WTC11 (cell line): ENCODE results near the gene MAMDC2. TPM values are rescaled to one million over a fixed set of nuclear protein-coding genes. Genes with fewer than 3 reads are reported as not detected.

ENCODE experiments used
- ATAC-seq: fragments of 200-7000 bp; cut with Tn5 transposase; 2 replicates; pipeline ENCODE4 v1.10.0; 2021; ENCODE audit warnings: mild to moderate bottlenecking, moderate library complexity
- CTCF ChIA-PET: fragments of 300-600 bp; sonication (Branson Sonifier 250); formaldehyde crosslinking; loops from one replicate; lab custom pipeline; 2021; ENCODE audit warnings: antibody characterized with exemption; lab: Charles Lee
- POLR2A ChIA-PET: fragments of 350-600 bp; sonication (Branson Sonifier 250); formaldehyde crosslinking; loops from one replicate; lab custom pipeline; 2021; ENCODE audit warnings: antibody characterized with exemption; lab: Charles Lee
- DNase-seq: peaks from one replicate; pipeline ENCODE4 v3.0.0; 2021; ENCODE audit warnings: low spot score
- H3K27ac Mint-ChIP-seq: 2 replicates; pipeline ENCODE4 v1.8.0; 2021; ENCODE audit warnings: mixed read lengths
- H3K27me3 Mint-ChIP-seq: 2 replicates; pipeline ENCODE4 v1.8.0; 2021; ENCODE audit warnings: low read depth, mild to moderate bottlenecking, moderate library complexity, mixed read lengths
- H3K36me3 Mint-ChIP-seq: 2 replicates; pipeline ENCODE4 v1.8.0; 2021; ENCODE audit warnings: mixed read lengths
- H3K4me1 Mint-ChIP-seq: 2 replicates; pipeline ENCODE4 v1.8.0; 2022; ENCODE audit warnings: mixed read lengths
- H3K4me3 Mint-ChIP-seq: 2 replicates; pipeline ENCODE4 v1.8.0; 2021; ENCODE audit warnings: mild to moderate bottlenecking, moderate library complexity, mixed read lengths
- H3K9me3 Mint-ChIP-seq: 2 replicates; pipeline ENCODE4 v1.8.0; 2021; ENCODE audit warnings: mixed read lengths
- AFF4 ChIP-seq: sonication (generic); formaldehyde crosslinking; IDR thresholded peaks from 2 replicates; pipeline ENCODE4 v1.8.1; 2023; ENCODE audit warnings: mild to moderate bottlenecking, missing genetic modification reagents, borderline replicate concordance
- ATF2 ChIP-seq: sonication (generic); formaldehyde crosslinking; IDR thresholded peaks from 2 replicates; pipeline ENCODE4 v1.8.1; 2022; ENCODE audit warnings: low read depth, missing genetic modification reagents, borderline replicate concordance
- ATF3 ChIP-seq: sonication (generic); formaldehyde crosslinking; conservative IDR thresholded peaks from 2 replicates; pipeline ENCODE4 v1.8.1; 2022; ENCODE audit warnings: mild to moderate bottlenecking, missing genetic modification reagents
- CREB1 ChIP-seq: sonication (generic); formaldehyde crosslinking; IDR thresholded peaks from 2 replicates; pipeline ENCODE4 v1.8.0; 2023; ENCODE audit warnings: mild to moderate bottlenecking, missing genetic modification reagents
- ESRRA ChIP-seq: sonication (generic); formaldehyde crosslinking; IDR thresholded peaks from 2 replicates; pipeline ENCODE4 v1.8.1; 2022; ENCODE audit warnings: mild to moderate bottlenecking, missing genetic modification reagents, borderline replicate concordance
- FOXP1 ChIP-seq: sonication (generic); formaldehyde crosslinking; IDR thresholded peaks from 2 replicates; pipeline ENCODE4 v1.8.0; 2022; ENCODE audit warnings: missing genetic modification reagents, mild to moderate bottlenecking, moderate library complexity, borderline replicate concordance
- GABPB1 ChIP-seq: sonication (generic); formaldehyde crosslinking; IDR thresholded peaks from 2 replicates; pipeline ENCODE4 v1.8.1; 2023; ENCODE audit warnings: mild to moderate bottlenecking, missing genetic modification reagents
- HMGA2 ChIP-seq: fragments of 250-450 bp; sonication (Bioruptor Pico); IDR thresholded peaks from 2 replicates; pipeline ENCODE4 v1.4.0; 2021; ENCODE audit warnings: mild to moderate bottlenecking, moderate library complexity
- HMGXB4 ChIP-seq: sonication (generic); formaldehyde crosslinking; IDR thresholded peaks from 2 replicates; pipeline ENCODE4 v1.8.1; 2023; ENCODE audit warnings: mild to moderate bottlenecking, moderate library complexity, missing genetic modification reagents
- IRF2 ChIP-seq: sonication (generic); formaldehyde crosslinking; IDR thresholded peaks from 2 replicates; pipeline ENCODE4 v1.8.0; 2022; ENCODE audit warnings: low read depth, missing genetic modification reagents, borderline replicate concordance
- NR2C2 ChIP-seq: sonication (generic); formaldehyde crosslinking; IDR thresholded peaks from 2 replicates; pipeline ENCODE4 v1.8.0; 2022; ENCODE audit warnings: mild to moderate bottlenecking, missing genetic modification reagents
- NR3C1 ChIP-seq: sonication (generic); formaldehyde crosslinking; conservative IDR thresholded peaks from 2 replicates; pipeline ENCODE4 v1.8.1; 2023; ENCODE audit warnings: low read depth, mild to moderate bottlenecking, missing genetic modification reagents
- PRRX2 ChIP-seq: fragments of 250-450 bp; sonication (Bioruptor Pico); IDR thresholded peaks from 2 replicates; pipeline ENCODE4 v1.8.0; 2021; ENCODE audit warnings: mild to moderate bottlenecking
- SMAD4 ChIP-seq: sonication (generic); formaldehyde crosslinking; IDR thresholded peaks from 2 replicates; pipeline ENCODE4 v1.8.0; 2022; ENCODE audit warnings: mild to moderate bottlenecking, missing genetic modification reagents
- SP1 ChIP-seq: sonication (generic); formaldehyde crosslinking; conservative IDR thresholded peaks from 2 replicates; pipeline ENCODE4 v1.8.1; 2022; ENCODE audit warnings: missing genetic modification reagents
- ZBTB43 ChIP-seq: sonication (generic); formaldehyde crosslinking; IDR thresholded peaks from 2 replicates; pipeline ENCODE4 v1.8.1; 2023; ENCODE audit warnings: mild to moderate bottlenecking, missing genetic modification reagents
- ZNF138 ChIP-seq: sonication (generic); formaldehyde crosslinking; conservative IDR thresholded peaks from 2 replicates; pipeline ENCODE4 v1.8.1; 2022; ENCODE audit warnings: mild to moderate bottlenecking, moderate library complexity, missing genetic modification reagents
- ZNF219 ChIP-seq: sonication (generic); formaldehyde crosslinking; IDR thresholded peaks from 2 replicates; pipeline ENCODE4 v1.8.0; 2023; ENCODE audit warnings: missing genetic modification reagents, mild to moderate bottlenecking, borderline replicate concordance
- total RNA-seq: library from RNA; stranded (reverse); gene quantifications from 3 replicates; pipeline ENCODE4 v1.2.3, GENCODE V29; 2021
- TF ChIP-seq, protein P1 (sequence below): sonication (generic); formaldehyde crosslinking; IDR thresholded peaks from 2 replicates; pipeline ENCODE4 v1.8.1; 2022; ENCODE audit warnings: mild to moderate bottlenecking, missing genetic modification reagents, moderate library complexity, borderline replicate concordance
- TF ChIP-seq, protein P2 (sequence below): fragments of 250-450 bp; sonication (Bioruptor Pico); IDR thresholded peaks from 2 replicates; pipeline ENCODE4 v2.1.2; 2022; ENCODE audit warnings: mild to moderate bottlenecking, moderate library complexity

The MAMDC2 gene
- total RNA-seq, 1 experiment from 2014 or later = 6.0 TPM

DNA sequence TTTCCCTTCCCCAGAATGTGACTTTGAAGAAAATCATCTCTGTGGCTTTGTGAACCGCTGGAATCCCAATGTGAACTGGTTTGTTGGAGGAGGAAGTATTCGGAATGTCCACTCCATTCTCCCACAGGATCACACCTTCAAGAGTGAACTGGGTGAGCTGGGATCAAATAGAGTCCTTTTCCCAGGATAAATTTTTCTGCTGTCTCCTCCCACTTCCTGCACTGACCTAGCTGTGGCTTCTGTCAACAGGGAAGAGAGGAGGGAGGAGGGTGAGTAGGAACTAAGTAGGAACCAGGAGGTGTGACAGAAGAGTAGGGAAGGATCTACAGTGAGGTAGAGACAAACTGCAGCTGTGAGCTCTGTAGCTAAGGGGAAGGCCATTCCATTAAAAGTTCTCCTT lies 69.3 kb downstream of the MAMDC2 start:
- no peak overlapping the region for H3K27ac Mint-ChIP-seq
- H3K4me1 Mint-ChIP-seq = peaks cover 48% of the 10 kb centered on the region
- H3K4me3 Mint-ChIP-seq = no peak overlapping the region
- H3K36me3 Mint-ChIP-seq = peaks cover 5% of the 10 kb centered on the region
- ChIA-PET CTCF (interaction anchor here (0.5 to 8.3 kb wide), 44 partner anchors 9 to 489 kb away, joined by 3 to 220 read pairs (median 6); partner anchors contain the start of genes APBA1 and MAMDC2), POLR2A (no interaction called here)
- no peaks in the 10 kb centered on the region for H3K27me3 Mint-ChIP-seq
- ATAC-seq (no peak), DNase-seq (no peak)
- TF ChIP-seq FOXP1 (no peak), NR2C2 (no peak), ESRRA (CRISPR knock-in tag) (no peak), ZNF138 (no peak), CREB1 (no peak), ZBTB43 (CRISPR knock-in tag) (no peak), ZNF219 (CRISPR knock-in tag) (no peak), GABPB1 (no peak), HMGXB4 (CRISPR knock-in tag) (no peak), SP1 (no peak), PRRX2 (CRISPR knock-in tag) (no peak), SMAD4 (CRISPR knock-in tag) (no peak), ATF3 (CRISPR knock-in tag) (no peak), ATF2 (no peak), NR3C1 (no peak), HMGA2 (CRISPR knock-in tag) (no peak), IRF2 (CRISPR knock-in tag) (no peak), AFF4 (no peak)
- TF ChIP-seq, protein P1, sequence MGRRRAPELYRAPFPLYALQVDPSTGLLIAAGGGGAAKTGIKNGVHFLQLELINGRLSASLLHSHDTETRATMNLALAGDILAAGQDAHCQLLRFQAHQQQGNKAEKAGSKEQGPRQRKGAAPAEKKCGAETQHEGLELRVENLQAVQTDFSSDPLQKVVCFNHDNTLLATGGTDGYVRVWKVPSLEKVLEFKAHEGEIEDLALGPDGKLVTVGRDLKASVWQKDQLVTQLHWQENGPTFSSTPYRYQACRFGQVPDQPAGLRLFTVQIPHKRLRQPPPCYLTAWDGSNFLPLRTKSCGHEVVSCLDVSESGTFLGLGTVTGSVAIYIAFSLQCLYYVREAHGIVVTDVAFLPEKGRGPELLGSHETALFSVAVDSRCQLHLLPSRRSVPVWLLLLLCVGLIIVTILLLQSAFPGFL (CRISPR knock-in tag) = no peak
- TF ChIP-seq, protein P2, sequence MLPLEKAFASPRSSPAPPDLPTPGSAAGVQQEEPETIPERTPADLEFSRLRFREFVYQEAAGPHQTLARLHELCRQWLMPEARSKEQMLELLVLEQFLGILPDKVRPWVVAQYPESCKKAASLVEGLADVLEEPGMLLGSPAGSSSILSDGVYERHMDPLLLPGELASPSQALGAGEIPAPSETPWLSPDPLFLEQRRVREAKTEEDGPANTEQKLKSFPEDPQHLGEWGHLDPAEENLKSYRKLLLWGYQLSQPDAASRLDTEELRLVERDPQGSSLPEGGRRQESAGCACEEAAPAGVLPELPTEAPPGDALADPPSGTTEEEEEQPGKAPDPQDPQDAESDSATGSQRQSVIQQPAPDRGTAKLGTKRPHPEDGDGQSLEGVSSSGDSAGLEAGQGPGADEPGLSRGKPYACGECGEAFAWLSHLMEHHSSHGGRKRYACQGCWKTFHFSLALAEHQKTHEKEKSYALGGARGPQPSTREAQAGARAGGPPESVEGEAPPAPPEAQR (CRISPR knock-in tag) = no peak
- H3K9me3 Mint-ChIP-seq = peaks cover 5% of the 10 kb centered on the region
